Stomach (tissue), 9 donors: ENCODE results near the gene GTSF1L. TPM values are rescaled to one million over a fixed set of nuclear protein-coding genes. Genes with fewer than 3 reads are reported as not detected.

ENCODE experiments used
- DNase-seq, 2 donors: peaks; one replicate each; pipeline versions ENCODE4 v3.0.0 to v3.0.0-alpha.2; 2013 to 2019
- H3K27ac ChIP-seq, 5 donors: fragments of 200-600 bp in 4 of 5; sonication (generic) in 4 of 5; one replicate each; pipeline ENCODE4 v1.5.1; 2013 to 2019; ENCODE audit warnings: mild to moderate bottlenecking in 1 of 5, moderate library complexity in 1 of 5
- H3K27me3 ChIP-seq, 3 donors: fragments of 200-600 bp; sonication (generic); one replicate each; pipeline ENCODE4 v1.5.1; 2017 to 2019; ENCODE audit warnings: mixed run types in 1 of 3
- H3K36me3 ChIP-seq, 4 donors: fragments of 200-600 bp; sonication (generic); 1 replicate in 3 of 4; 2 replicates in 1 of 4; pipeline ENCODE4 v1.5.1; 2016 to 2019
- H3K4me1 ChIP-seq, 4 donors: fragments of 200-600 bp; sonication (generic); one replicate each; pipeline ENCODE4 v1.5.1; 2016 to 2019
- H3K4me3 ChIP-seq, 4 donors: fragments of 200-600 bp; sonication (generic) in 3 of 4; one replicate each; pipeline ENCODE4 v1.5.1; 2016 to 2019; ENCODE audit warnings: mild to moderate bottlenecking in 1 of 4
- H3K9me3 ChIP-seq, 4 donors: fragments of 200-600 bp; sonication (generic); one replicate each; pipeline ENCODE4 v1.5.1; 2016 to 2019
- EP300 ChIP-seq: sonication (generic); formaldehyde crosslinking; IDR thresholded peaks from one replicate; pipeline ENCODE4 v1.6.1; 2017; ENCODE audit warnings: antibody characterized with exemption
- POLR2A ChIP-seq, 4 donors: fragments of 450-650 bp; IDR thresholded peaks; one replicate each; pipeline ENCODE4 v1.6.1; 2016; ENCODE audit warnings: antibody characterized with exemption in 4 of 4, control low read depth in 2 of 4, mild to moderate bottlenecking in 1 of 4, moderate library complexity in 1 of 4
- POLR2AphosphoS5 ChIP-seq, 3 donors: sonication (generic); formaldehyde crosslinking; IDR thresholded peaks; one replicate each; pipeline ENCODE4 v1.6.1; 2016; ENCODE audit warnings: antibody characterized with exemption in 3 of 3
- WGBS, 5 donors: extraction: QIAGEN DNeasy Blood & Tissue Kit in 3 of 5; methylation state at CpG; one replicate each; pipeline versions ENCODE4 v1.1.5 to v1.1.7; 2013 to 2018; 5-methylcytosine and 5-hydroxymethylcytosine counted together
- intact Hi-C: fragments of 100-400 bp; cut with DNase I; formaldehyde crosslinking; loops from one replicate; pipeline ENCODE4 v1.15.1; 2023; ENCODE audit warnings: low total_unique reads
- polyA plus RNA-seq, 3 donors: library from polyadenylated mRNA; stranded (reverse); fragments of 200-250 nt; gene quantifications; one replicate each; pipeline ENCODE4 v1.2.3, GENCODE V29; 2013
- total RNA-seq, 5 donors: library from RNA; depleted of rRNA; stranded (reverse); fragments of >200 nt; gene quantifications; one replicate each; pipeline versions ENCODE4 v1.1.0 to v1.2.3, GENCODE V29; 2014 to 2016
- TF ChIP-seq, protein P1 (sequence below), 7 experiments: fragments of 450-650 bp in 4 of 7; fragments of 200-600 bp in 3 of 7; sonication (generic) in 3 of 7; IDR thresholded peaks; one replicate each; pipeline ENCODE4 v1.5.1; 2016 to 2019; ENCODE audit warnings: antibody characterized with exemption in 7 of 7, control low read depth in 2 of 7, mild to moderate bottlenecking in 1 of 7
- donor health status: healthy with polysubstance abuse.
- donor health status: Bipolar disorder and iron deficiency.
- donor health status: healthy.

Gene GTSF1L
- total and polyA plus RNA-seq, 8 donors, result not detected

DNA sequence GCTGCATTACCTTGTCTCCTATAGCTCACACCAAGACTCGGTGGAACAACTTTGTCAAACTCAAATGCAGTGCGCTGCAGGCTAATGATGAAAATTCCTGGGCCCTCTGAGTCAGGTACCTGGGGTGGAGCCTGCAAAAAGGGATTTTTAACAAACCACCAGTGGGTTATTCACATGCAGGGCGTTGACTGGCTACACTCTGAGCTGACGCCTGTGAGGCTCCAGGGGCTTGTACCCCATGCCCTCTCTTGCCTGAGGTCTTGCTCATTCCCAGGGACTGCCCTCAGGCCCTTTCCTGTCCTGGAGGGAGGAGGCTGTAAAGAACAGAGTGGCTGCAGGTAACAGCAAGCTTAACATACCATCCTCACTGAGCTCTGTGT, 9.2 kb downstream of the GTSF1L start:
- WGBS, 5 donors, result 92 to 97% (median 93%) methylated on average over 4 of the region's 4 CpGs
- intact Hi-C loops, result no loop called here
- Histone ChIP-seq H3K4me1 (no peaks in the 10 kb centered on the region), H3K36me3 (no peaks in the 10 kb centered on the region), H3K27me3 (peaks cover 0 to 14% (median 0%) of the 10 kb centered on the region in 3 donors), H3K27ac (no peak overlapping the region), H3K4me3 (no peak overlapping the region), H3K9me3 (no peaks in the 10 kb centered on the region)
- TF ChIP-seq EP300 (no peak), POLR2AphosphoS5 (IDR thresholded peaks at IDR 0.05) (no peak), POLR2A (IDR thresholded peaks at IDR 0.05) (no peak)
- TF ChIP-seq, protein P1, sequence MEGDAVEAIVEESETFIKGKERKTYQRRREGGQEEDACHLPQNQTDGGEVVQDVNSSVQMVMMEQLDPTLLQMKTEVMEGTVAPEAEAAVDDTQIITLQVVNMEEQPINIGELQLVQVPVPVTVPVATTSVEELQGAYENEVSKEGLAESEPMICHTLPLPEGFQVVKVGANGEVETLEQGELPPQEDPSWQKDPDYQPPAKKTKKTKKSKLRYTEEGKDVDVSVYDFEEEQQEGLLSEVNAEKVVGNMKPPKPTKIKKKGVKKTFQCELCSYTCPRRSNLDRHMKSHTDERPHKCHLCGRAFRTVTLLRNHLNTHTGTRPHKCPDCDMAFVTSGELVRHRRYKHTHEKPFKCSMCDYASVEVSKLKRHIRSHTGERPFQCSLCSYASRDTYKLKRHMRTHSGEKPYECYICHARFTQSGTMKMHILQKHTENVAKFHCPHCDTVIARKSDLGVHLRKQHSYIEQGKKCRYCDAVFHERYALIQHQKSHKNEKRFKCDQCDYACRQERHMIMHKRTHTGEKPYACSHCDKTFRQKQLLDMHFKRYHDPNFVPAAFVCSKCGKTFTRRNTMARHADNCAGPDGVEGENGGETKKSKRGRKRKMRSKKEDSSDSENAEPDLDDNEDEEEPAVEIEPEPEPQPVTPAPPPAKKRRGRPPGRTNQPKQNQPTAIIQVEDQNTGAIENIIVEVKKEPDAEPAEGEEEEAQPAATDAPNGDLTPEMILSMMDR (IDR thresholded peaks at IDR 0.05), result no peak
- no peak for DNase-seq

DNA sequence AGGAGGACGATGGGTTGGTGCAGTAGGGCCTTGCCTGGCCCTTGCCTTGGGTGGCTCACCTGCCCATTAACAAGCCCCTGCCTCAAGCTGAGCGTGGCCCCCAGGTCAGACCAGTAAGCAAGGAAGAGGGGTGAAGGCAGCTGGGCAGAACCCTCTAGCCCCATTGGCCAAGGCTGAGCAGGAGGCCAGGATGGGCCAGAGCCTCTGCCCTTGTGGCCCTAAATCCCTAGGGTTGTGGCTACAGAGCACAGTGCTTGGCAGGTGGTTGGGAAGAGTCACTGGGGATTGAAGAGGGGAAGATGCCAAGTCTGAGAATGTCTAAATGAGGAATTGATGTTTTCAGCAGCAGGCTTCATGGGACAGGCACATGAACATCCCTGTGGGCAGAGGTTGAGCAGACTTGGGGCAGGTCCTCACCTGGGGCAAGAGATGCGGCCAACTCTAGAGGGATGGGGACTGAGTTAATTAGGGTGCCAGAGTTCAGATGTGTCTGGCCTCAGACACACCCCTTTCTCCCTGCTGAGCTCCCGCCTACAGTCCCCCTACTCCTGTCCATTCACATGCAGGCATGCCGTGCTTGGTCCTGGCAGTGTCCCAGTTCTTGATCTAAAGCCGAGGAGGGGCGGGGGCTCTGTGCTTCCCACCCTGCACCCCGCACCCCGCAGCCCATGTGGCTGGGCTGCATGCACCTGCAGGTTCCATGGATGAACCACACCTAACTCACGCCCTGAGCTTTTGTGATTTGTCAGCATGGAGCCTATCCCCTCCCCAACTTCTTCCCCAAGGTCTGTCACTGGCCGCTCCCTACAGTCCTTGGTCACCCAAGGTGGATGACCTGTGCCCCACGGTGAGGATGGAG, 9.8 kb downstream of the GTSF1L start:
- TF ChIP-seq POLR2A (IDR thresholded peaks at IDR 0.05) (no peak), POLR2AphosphoS5 (IDR thresholded peaks at IDR 0.05) (no peak), EP300 (no peak)
- TF ChIP-seq, protein P1 (IDR thresholded peaks at IDR 0.05), result no peak
- Histone ChIP-seq H3K27me3 (peaks cover 0 to 11% (median 0%) of the 10 kb centered on the region in 3 donors), H3K36me3 (no peaks in the 10 kb centered on the region), H3K4me3 (no peak overlapping the region), H3K4me1 (no peaks in the 10 kb centered on the region), H3K27ac (no peak overlapping the region), H3K9me3 (no peaks in the 10 kb centered on the region)
- 88 to 94% (median 91%) methylated on average over 12 of the region's 12 CpGs for WGBS, 5 donors
- no peak for DNase-seq
- intact Hi-C loops, result no loop called here

DNA sequence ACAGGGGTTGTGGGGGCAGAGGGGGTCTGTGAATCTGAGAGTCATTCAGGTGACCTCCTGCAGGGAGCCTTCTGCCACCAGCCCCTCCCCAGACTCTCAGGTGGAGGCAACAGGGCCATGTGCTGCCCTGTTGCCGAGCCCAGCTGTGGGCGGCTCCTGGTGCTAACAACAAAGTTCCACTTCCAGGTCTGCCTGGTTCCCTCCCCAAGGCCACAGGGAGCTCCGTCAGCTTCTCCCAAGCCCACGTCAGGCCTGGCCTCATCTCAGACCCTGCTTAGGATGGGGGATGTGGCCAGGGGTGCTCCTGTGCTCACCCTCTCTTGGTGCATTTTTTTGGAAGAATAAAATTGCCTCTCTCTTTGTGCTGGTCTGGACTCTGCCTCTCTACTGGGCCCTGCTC, 10.7 kb downstream of the GTSF1L start:
- H3K27ac ChIP-seq, result no peak overlapping the region
- H3K27me3 ChIP-seq, result peaks cover 0 to 3% (median 0%) of the 10 kb centered on the region in 3 donors
- no peaks in the 10 kb centered on the region for H3K9me3 ChIP-seq
- DNase-seq, result no peak
- TF ChIP-seq POLR2A (IDR thresholded peaks at IDR 0.05) (no peak), EP300 (no peak), POLR2AphosphoS5 (IDR thresholded peaks at IDR 0.05) (no peak)
- TF ChIP-seq, protein P1 (IDR thresholded peaks at IDR 0.05), result no peak
- H3K4me3 ChIP-seq, result no peak overlapping the region
- no peaks in the 10 kb centered on the region for H3K36me3 ChIP-seq
- 93 to 100% (median 97%) methylated on average over 2 to 4 of the region's 4 CpGs for WGBS, 5 donors
- no peaks in the 10 kb centered on the region for H3K4me1 ChIP-seq
- intact Hi-C loops, result no loop called here

DNA sequence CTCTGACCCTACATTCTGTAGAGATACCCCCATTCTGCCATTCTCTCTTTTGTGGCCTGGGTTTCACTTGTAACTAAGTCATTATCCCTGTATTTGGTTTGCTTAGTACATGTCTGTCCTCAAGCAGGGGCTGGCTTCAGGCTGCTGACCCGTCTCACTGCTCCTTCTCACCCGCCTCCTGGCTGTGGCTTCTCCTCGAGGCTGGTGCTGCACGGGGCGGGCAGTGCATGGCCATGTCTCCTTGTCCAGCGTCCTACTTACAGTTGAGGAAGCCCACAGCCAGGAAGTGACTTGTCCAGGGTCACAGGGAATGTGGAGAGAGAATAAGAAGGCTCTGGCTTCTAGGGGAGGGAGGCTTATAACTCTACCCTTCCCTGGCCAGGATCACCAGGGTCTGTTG, 11.3 kb downstream of the GTSF1L start:
- WGBS, 5 donors, result 90 to 95% (median 93%) methylated on average over 6 of the region's 6 CpGs
- Histone ChIP-seq H3K4me1 (no peaks in the 10 kb centered on the region), H3K27me3 (no peaks in the 10 kb centered on the region), H3K9me3 (no peaks in the 10 kb centered on the region), H3K4me3 (no peak overlapping the region), H3K27ac (no peak overlapping the region), H3K36me3 (no peaks in the 10 kb centered on the region)
- TF ChIP-seq POLR2A (IDR thresholded peaks at IDR 0.05) (no peak), POLR2AphosphoS5 (IDR thresholded peaks at IDR 0.05) (no peak), EP300 (no peak)
- TF ChIP-seq, protein P1 (IDR thresholded peaks at IDR 0.05), result no peak
- intact Hi-C loops, result no loop called here
- no peak for DNase-seq
